Cardiac muscle cell (in vitro differentiated cells and primary cell): ENCODE measurements around the gene SIPA1L2. TPM values are rescaled to one million over a fixed set of nuclear protein-coding genes. Genes with fewer than 3 reads are reported as not detected.

ENCODE experiments used
- DNase-seq, 2 donors: peaks; one replicate each; pipeline versions ENCODE4 v3.0.0 to v3.0.0-alpha.2; 2010 to 2017; ENCODE audit warnings: low read depth in 1 of 2, low spot score in 1 of 2
- H3K27ac ChIP-seq: fragments of 200-600 bp; sonication (generic); 2 replicates; pipeline ENCODE4 v1.5.1; 2016
- H3K27me3 ChIP-seq: fragments of 200-600 bp; sonication (generic); 2 replicates; pipeline ENCODE4 v1.6.0; 2016; ENCODE audit warnings: control low read depth
- H3K36me3 ChIP-seq: fragments of 200-600 bp; sonication (generic); 2 replicates; pipeline ENCODE4 v1.5.1; 2016; ENCODE audit warnings: control low read depth
- H3K4me1 ChIP-seq: fragments of 200-600 bp; sonication (generic); 2 replicates; pipeline ENCODE4 v1.8.1; 2017; ENCODE audit warnings: low read depth, mild to moderate bottlenecking, mixed run types
- H3K4me3 ChIP-seq: fragments of 200-600 bp; sonication (generic); 2 replicates; pipeline ENCODE4 v1.5.1; 2016; ENCODE audit warnings: mild to moderate bottlenecking
- H3K9me3 ChIP-seq: fragments of 200-600 bp; sonication (generic); 2 replicates; pipeline ENCODE4 v1.5.1; 2017; ENCODE audit warnings: low read depth, mild to moderate bottlenecking, control low read depth
- CTCF ChIP-seq: IDR thresholded peaks from 2 replicates; pipeline ENCODE4 v1.5.1; 2012; ENCODE audit warnings: low read depth, mild to moderate bottlenecking, low read length
- polyA plus RNA-seq: library from polyadenylated mRNA; unstranded; fragments of >200 nt; fragmentation: Nextera tagmentation; extraction: Ambion mirVana; gene quantifications from 2 replicates; pipeline ENCODE4 v1.2.1, GENCODE V29; 2016
- total RNA-seq: library from RNA; depleted of rRNA; stranded (reverse); fragments of >200 nt; gene quantifications from 2 replicates; pipeline ENCODE4 v1.2.3, GENCODE V29; 2016

SIPA1L2 gene
- total and polyA plus RNA-seq, 2 experiments from 2014 or later, result 57.1 to 143 TPM

- TF ChIP-seq CTCF, result no peak
- Histone ChIP-seq H3K36me3 (no peaks in the 10 kb centered on the region), H3K4me3 (no peak overlapping the region), H3K9me3 (no peaks in the 10 kb centered on the region), H3K27me3 (no peaks in the 10 kb centered on the region), H3K27ac (no peak overlapping the region), H3K4me1 (peaks cover 10% of the 10 kb centered on the region)
- no peak for DNase-seq
Observed at GRCh38 chr1:232644209-232644608, 14.3 kb upstream of the SIPA1L2 start.

GRCh38 chr1:232643251-232643650, 13.3 kb upstream of the SIPA1L2 start:
- Histone ChIP-seq H3K4me3 (no peak overlapping the region), H3K36me3 (no peaks in the 10 kb centered on the region), H3K4me1 (peaks cover 4% of the 10 kb centered on the region), H3K9me3 (no peaks in the 10 kb centered on the region), H3K27me3 (no peaks in the 10 kb centered on the region), H3K27ac (no peak overlapping the region)
- TF ChIP-seq CTCF, result peak; percentile 35
- DNase-seq, result no peak

- Histone ChIP-seq H3K27ac (no peak overlapping the region), H3K36me3 (no peaks in the 10 kb centered on the region), H3K9me3 (no peaks in the 10 kb centered on the region), H3K27me3 (no peaks in the 10 kb centered on the region), H3K4me3 (no peak overlapping the region), H3K4me1 (peaks cover 2% of the 10 kb centered on the region)
- no peak for DNase-seq
- TF ChIP-seq CTCF, result no peak
Observed at GRCh38 chr1:232641507-232641906, 11.6 kb upstream of the SIPA1L2 start.

DNA sequence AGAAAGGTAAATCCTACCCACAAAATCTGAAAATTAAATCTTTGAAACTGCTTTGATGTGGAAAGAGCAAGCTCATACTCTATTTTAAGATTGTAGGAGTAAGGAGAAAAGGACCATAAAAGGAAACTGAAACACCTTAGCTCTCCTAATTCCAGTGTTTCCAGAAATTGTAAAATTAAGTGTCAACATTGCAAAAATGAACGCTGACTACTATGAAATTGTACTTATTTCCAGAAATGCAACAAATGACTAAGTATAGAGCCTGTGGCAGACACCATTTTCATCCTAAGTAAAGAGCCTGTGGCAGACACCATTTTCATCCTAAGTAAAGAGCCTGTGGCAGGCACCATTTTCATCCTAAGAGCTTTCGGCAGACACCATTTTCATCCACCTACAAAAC, 6.9 kb upstream of the SIPA1L2 start:
- H3K4me1 ChIP-seq, result peaks cover 6% of the 10 kb centered on the region

DNA sequence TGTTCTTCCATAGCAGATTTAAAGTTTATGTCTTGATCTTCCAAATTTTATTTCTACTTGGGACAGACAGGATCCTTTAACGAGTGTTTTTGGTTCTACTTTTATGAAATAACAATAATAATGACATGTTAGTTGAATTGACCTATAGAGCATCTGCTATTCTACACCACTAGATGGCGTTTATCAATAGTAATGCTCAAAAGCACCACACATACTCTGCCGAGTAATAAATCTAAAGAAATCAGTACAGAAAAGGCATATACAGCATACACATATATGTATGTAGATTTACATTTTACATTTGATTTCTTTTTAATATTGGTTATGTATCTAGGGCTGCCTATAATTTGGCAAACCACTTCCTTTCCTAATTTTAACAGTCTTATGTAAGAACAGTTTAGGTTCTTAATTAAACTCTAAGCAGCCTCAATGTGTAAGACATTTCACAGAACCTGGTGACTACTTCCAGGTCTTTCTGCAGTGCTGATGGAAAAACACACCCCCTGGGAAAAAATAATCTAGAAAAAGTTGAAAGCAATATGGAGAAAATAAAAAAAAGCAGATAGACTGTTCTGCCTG, 5.9 kb upstream of the SIPA1L2 start:
- Histone ChIP-seq H3K4me3 (no peak overlapping the region), H3K9me3 (no peaks in the 10 kb centered on the region), H3K27me3 (no peaks in the 10 kb centered on the region), H3K27ac (no peak overlapping the region), H3K36me3 (no peaks in the 10 kb centered on the region), H3K4me1 (peaks cover 6% of the 10 kb centered on the region)
- peak; percentile 70 to 74 for DNase-seq
- peak; percentile 69 for TF ChIP-seq CTCF

More for the DNA sequence above, 6.9 kb upstream of the SIPA1L2 start:
- H3K4me3 ChIP-seq, result no peak overlapping the region
- H3K27me3 ChIP-seq, result no peaks in the 10 kb centered on the region
- H3K36me3 ChIP-seq, result no peaks in the 10 kb centered on the region
- TF ChIP-seq CTCF, result no peak
- H3K9me3 ChIP-seq, result no peaks in the 10 kb centered on the region
- no peak overlapping the region for H3K27ac ChIP-seq
- no peak for DNase-seq
